ENCODE data around the gene FAM151B. TPM values are rescaled to one million over a fixed set of nuclear protein-coding genes. Genes with fewer than 3 reads are reported as not detected.

FAM151B gene
- total and polyA plus RNA-seq, 2 of the 13 experiments (the other 11 are each of a cell fraction or from before 2014, with no cell fraction given), result 0.61 to 1.0 TPM

GRCh38 chr5:80487829-80488721, at the start of gene FAM151B (continued):
- TF ChIP-seq ZNF574 (CRISPR knock-in tag; IDR thresholded peaks at IDR 0.05) (peak; percentile 69), ARID5B (CRISPR knock-in tag; IDR thresholded peaks at IDR 0.05) (peak; percentile 20), ZBTB7B (CRISPR knock-in tag; IDR thresholded peaks at IDR 0.05) (peak; percentile 83; the same call in 1 of the 2 replicates), KDM1A (CRISPR knock-in tag; IDR thresholded peaks at IDR 0.05) (no peak), ZNF468 (CRISPR knock-in tag; IDR thresholded peaks at IDR 0.05) (no peak), CSRNP2 (CRISPR knock-in tag; conservative IDR thresholded peaks at IDR 0.05; ENCODE audit: low read depth) (no peak), TGIF2 (CRISPR knock-in tag; IDR thresholded peaks at IDR 0.05) (no peak; the same call in 1 of the 2 replicates), BORCS8-MEF2B (CRISPR knock-in tag; IDR thresholded peaks at IDR 0.05) (peak; percentile 75), ZNF230 (CRISPR knock-in tag; IDR thresholded peaks at IDR 0.05) (peak; percentile 38), ZNF557 (CRISPR knock-in tag; IDR thresholded peaks at IDR 0.05) (peak; percentile 32; the same call in 1 of the 2 replicates), ZNF263 (CRISPR knock-in tag; IDR thresholded peaks at IDR 0.05) (no peak; the same call in 1 of the 2 replicates), GTF3A (CRISPR knock-in tag; conservative IDR thresholded peaks at IDR 0.05) (no peak), MED8 (CRISPR knock-in tag; IDR thresholded peaks at IDR 0.05; ENCODE audit: insufficient replicate concordance) (peak; percentile 62), NCOA1 (CRISPR knock-in tag; IDR thresholded peaks at IDR 0.05) (peak; percentile 18; the same call in 1 of the 2 replicates), KDM5A (IDR thresholded peaks at IDR 0.05; ENCODE audit: borderline replicate concordance, low read length) (peak; percentile 46; the same call in 1 of the 2 replicates), IKZF1 (IDR thresholded peaks at IDR 0.05) (no peak), ZNF296 (CRISPR knock-in tag; conservative IDR thresholded peaks at IDR 0.05) (no peak), THAP9 (CRISPR knock-in tag; IDR thresholded peaks at IDR 0.05; ENCODE audit: borderline replicate concordance) (peak; percentile 68; the same call in 1 of the 2 replicates)

Data from HepG2 (cell line).